NT2/D1 (cell line): Measurements from ENCODE around the gene PARD6A.

Experiments
- DNase-seq: peaks from one replicate; pipeline ENCODE4 v3.0.0-alpha.2; 2011; ENCODE audit warnings: low read depth, low spot score
- H3K27me3 ChIP-seq: 2 replicates; pipeline ENCODE4 v1.6.0; 2011; ENCODE audit warnings: mild to moderate bottlenecking; ENCODE audit not compliant: insufficient read length, insufficient read depth
- H3K36me3 ChIP-seq: 2 replicates; pipeline ENCODE4 v1.6.1; 2011; ENCODE audit warnings: mild to moderate bottlenecking, low read length, mixed read lengths; ENCODE audit not compliant: insufficient read depth, insufficient read length
- H3K4me1 ChIP-seq: 2 replicates; pipeline ENCODE4 v1.5.1; 2011; ENCODE audit not compliant: insufficient read depth, insufficient read length
- H3K4me3 ChIP-seq: 2 replicates; pipeline ENCODE4 v1.5.1; 2011; ENCODE audit warnings: low read depth; ENCODE audit not compliant: insufficient read length
- H3K9ac ChIP-seq: 2 replicates; pipeline ENCODE4 v1.6.0; 2011; ENCODE audit warnings: low read depth; ENCODE audit not compliant: insufficient read length
- H3K9me3 ChIP-seq: 2 replicates; pipeline ENCODE4 v1.5.1; 2011; ENCODE audit warnings: mild to moderate bottlenecking, low read length; ENCODE audit not compliant: insufficient read depth
- SUZ12 ChIP-seq: IDR thresholded peaks from 2 replicates; pipeline ENCODE4 v1.6.1; 2011; ENCODE audit not compliant: insufficient read length, insufficient read depth; ENCODE audit errors: extremely low read depth
- YY1 ChIP-seq: IDR thresholded peaks from 2 replicates; pipeline ENCODE4 v1.6.1; 2011; ENCODE audit not compliant: insufficient read length, insufficient read depth
- ZNF274 ChIP-seq: IDR thresholded peaks from 2 replicates; pipeline ENCODE4 v1.6.1; 2011; ENCODE audit warnings: mild to moderate bottlenecking, low read depth, low read length

Gene PARD6A

DNA sequence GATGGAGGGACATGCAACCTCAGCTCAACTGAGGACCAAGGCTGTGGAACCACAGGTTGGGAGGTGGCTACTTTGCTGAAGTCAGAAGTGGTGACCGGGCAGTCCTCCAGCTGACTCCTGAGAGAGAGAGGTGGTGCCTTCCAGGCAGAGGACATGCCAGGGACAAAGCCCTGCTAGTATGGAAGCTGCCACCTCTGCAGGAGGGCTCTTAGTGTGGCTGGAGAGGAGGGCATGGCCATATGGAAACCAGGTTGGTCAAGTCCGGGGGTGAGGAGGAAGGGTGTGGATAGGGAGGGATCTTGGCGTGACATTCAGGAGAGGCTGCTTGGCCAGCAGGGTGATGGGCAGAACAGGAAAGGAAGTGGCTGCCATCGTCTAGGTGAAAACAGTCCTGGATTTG, 11.5 kb downstream of the PARD6A start:
- peaks cover 8% of the 10 kb centered on the region for H3K4me1 ChIP-seq
- no peaks in the 10 kb centered on the region for H3K27me3 ChIP-seq
- no peaks in the 10 kb centered on the region for H3K9me3 ChIP-seq
- H3K4me3 ChIP-seq, result no peak overlapping the region
- no peak for TF ChIP-seq YY1
- no peak for TF ChIP-seq ZNF274
- TF ChIP-seq SUZ12, result no peak
- H3K9ac ChIP-seq, result no peak overlapping the region
- no peak for DNase-seq
- peaks cover 15% of the 10 kb centered on the region for H3K36me3 ChIP-seq

DNA sequence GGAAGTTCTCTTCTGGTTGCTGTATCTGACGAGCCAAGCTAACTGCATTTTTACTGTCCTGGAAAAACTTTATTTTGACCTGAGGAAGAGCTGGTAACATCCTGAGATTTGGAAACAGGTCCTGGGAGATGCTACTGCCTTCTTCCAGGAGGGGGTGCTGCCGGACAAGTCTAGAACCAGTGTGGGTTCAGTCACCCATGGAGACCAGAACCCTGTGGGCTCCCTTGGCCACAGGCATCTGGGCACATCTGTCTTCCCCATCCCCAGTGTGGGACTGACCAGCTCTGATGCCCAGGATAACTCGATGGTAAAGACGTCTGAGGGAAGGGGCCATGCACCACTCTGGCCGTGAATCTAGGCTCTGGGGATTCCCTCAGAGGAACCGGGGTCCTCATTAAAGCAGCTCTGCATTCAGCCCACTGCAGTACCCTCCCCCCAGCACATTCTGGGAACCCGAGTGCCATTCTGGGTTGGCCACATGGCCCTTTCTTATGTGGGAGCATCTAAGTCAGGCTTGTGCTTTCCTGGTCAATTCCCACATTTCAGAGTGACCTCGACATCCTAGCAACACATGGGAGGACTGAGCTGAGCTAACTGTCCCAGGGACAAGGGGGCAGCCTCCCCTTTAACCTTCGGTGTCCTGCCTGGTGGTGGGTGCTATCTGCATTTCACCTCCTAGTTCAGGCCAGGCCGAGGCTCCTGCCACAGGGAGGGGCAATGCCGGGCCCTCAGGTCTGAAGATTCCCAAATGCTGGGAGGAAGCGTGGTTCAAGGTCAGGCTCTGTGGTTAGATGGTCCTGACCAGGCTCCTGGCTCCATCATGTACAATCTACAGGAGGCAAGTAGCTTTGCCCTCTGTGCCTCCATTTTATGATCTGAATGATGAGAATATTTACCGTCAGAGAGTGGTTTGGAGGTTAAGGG, 12.2 kb downstream of the PARD6A start:
- no peak for DNase-seq
- H3K4me1 ChIP-seq, result peaks cover 5% of the 10 kb centered on the region
- no peak overlapping the region for H3K4me3 ChIP-seq
- TF ChIP-seq YY1 (no peak), SUZ12 (no peak), ZNF274 (no peak)
- H3K9ac ChIP-seq, result peak overlapping the region; percentile 36
- no peaks in the 10 kb centered on the region for H3K27me3 ChIP-seq
- no peaks in the 10 kb centered on the region for H3K9me3 ChIP-seq
- H3K36me3 ChIP-seq, result peaks cover 15% of the 10 kb centered on the region

DNA sequence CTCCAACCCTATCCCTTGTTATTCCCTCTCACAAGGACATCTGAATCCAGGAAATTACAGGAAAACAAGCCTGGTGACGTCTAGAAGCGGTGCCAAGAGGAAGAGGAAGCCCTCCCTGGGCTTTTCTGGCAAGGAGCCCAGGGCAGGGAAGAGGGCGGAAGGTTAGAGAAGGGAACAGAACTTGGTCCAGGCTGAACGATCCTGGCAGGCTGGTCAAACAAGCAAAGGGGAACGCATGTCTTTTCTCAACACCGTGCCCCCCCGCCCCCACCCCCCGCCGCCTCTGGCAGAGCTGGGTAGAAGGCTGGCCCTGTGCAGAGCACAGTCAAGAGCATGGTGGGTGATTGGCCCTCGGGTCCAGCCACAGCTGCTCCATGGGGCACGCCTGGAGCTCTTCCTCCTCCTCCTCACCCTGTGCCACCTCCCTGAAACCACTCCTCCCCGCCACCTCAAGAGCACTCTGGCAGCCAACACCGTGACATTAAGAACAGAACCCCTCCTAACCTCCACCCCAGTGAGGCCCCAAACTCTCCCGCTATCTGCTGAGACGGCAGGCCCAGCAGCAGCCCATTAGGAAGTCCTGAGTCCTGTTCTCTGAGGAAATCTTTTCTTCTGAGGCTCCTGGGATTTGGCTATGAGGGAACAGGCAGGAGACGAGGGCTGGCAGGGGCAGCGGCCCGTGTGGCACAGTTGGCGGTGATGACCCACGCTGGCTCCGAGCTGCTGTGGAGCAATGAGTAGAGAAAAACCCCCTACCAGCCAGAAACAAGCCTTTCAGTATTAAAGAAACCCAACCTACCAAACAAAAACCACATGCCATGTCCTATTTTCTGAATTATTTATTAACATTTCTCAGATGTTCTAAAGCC, 13.2 kb downstream of the PARD6A start:
- peaks cover 15% of the 10 kb centered on the region for H3K36me3 ChIP-seq
- H3K4me3 ChIP-seq, result no peak overlapping the region
- no peak for DNase-seq
- H3K9ac ChIP-seq, result peak overlapping the region; percentile 36
- TF ChIP-seq YY1 (no peak), SUZ12 (no peak)
- H3K27me3 ChIP-seq, result no peaks in the 10 kb centered on the region
- no peaks in the 10 kb centered on the region for H3K9me3 ChIP-seq
- peaks cover 3% of the 10 kb centered on the region for H3K4me1 ChIP-seq

DNA sequence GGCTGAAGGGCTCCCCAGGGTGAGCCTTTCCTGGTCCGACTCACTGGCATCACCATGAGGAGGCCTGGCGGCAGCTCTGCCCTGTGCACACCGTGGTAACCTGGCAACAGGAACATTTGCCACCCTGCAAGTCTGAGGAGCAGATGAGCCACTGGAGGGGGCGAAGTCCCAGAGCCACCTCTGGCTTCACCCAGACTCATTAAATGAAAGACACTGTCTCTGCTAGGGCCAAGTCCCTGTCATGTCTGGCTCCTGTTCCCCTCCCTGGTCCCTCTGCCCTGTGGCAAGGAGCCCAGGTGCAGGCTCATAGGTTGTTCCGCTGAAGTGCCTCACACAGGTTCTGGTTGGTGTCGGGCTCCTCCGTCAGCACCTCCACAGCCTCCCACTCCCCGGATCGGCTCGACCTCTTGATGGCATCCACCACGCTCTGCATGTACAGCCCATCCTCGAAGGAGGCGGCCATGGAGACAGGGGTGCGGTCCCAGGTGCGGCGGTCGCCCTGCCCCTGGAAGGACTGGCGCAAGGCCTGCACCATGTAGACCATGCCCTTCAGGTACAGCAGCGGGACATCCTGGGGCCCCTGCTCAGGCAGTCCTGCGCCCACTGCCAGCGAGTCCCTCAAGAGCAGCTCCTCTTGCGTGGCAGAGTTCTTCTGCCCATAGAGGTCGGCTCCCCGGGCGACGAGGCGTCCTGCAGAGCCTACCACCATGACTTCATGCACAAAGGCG, 14.3 kb downstream of the PARD6A start:
- no peak overlapping the region for H3K9ac ChIP-seq
- DNase-seq, result no peak
- TF ChIP-seq SUZ12 (no peak), ZNF274 (no peak), YY1 (no peak)

DNA sequence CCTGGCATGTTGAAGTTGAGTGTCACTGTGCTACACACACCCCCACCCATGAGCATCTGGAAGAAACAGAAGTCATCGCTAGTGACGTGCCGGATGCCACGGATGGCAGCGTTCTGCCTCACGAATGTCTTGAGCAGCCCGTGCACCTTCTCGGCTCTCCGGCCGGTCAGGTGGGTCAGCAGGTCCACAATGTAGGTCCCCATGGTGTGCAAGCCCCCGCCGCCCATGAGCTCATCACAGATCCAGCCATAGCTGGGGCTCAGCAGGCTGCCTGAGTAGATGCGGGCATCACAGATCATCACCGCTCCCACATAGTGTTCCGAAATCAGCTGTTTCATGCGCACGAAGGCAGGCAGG, 14.8 kb downstream of the PARD6A start:
- Histone ChIP-seq H3K4me1 (peaks cover 3% of the 10 kb centered on the region), H3K9ac (no peak overlapping the region), H3K9me3 (no peaks in the 10 kb centered on the region), H3K36me3 (peaks cover 22% of the 10 kb centered on the region), H3K27me3 (no peaks in the 10 kb centered on the region), H3K4me3 (no peak overlapping the region)
- TF ChIP-seq SUZ12 (no peak), YY1 (no peak), ZNF274 (no peak)
- DNase-seq, result no peak

More for the DNA sequence above, 14.3 kb downstream of the PARD6A start:
- H3K9me3 ChIP-seq, result no peaks in the 10 kb centered on the region
- peaks cover 3% of the 10 kb centered on the region for H3K4me1 ChIP-seq
- peaks cover 18% of the 10 kb centered on the region for H3K36me3 ChIP-seq
- no peaks in the 10 kb centered on the region for H3K27me3 ChIP-seq
- no peak overlapping the region for H3K4me3 ChIP-seq

DNA sequence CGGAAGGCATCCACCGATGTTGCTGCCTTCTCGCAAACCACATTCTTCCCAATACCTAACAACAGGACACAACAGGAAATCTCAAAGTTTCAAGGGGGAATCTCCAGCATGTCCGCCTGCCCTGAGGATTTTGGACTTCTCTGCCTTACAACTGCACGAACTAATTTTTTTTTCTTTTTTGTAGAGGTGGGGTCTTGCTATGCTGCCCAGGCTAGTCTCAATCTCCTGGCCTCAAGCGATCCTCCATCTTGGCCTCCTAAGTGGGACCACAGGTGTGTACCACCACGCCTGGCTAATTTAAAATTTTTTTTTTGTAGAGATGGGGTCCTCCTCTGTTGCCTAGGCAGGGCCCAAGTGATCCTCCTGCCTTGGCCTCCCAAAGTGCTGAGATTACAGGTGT, 15.2 kb downstream of the PARD6A start:
- H3K27me3 ChIP-seq, result no peaks in the 10 kb centered on the region
- DNase-seq, result no peak
- H3K9me3 ChIP-seq, result no peaks in the 10 kb centered on the region
- H3K9ac ChIP-seq, result no peak overlapping the region
- TF ChIP-seq ZNF274, result no peak
- no peak for TF ChIP-seq SUZ12
- TF ChIP-seq YY1, result no peak
- peaks cover 25% of the 10 kb centered on the region for H3K36me3 ChIP-seq
- peaks cover 3% of the 10 kb centered on the region for H3K4me1 ChIP-seq
- no peak overlapping the region for H3K4me3 ChIP-seq
